Measurements from ENCODE around the gene TRIM31.

The TRIM31 gene

GRCh38 chr6:30129265-30130178 is 16.6 kb upstream of the TRIM31 start:
- peak overlapping the region; percentile 59; the same call in 1 of the 2 replicates for H3K4me2 ChIP-seq (ENCODE audit: low read depth, low read length)
- peaks cover 17% of the 10 kb centered on the region for H3K27me3 ChIP-seq (replicated peaks; ENCODE audit: insufficient read depth, low read length)
- TF ChIP-seq CTCF (IDR thresholded peaks at IDR 0.05; ENCODE audit: low read length) (no peak), EZH2phosphoT487 (IDR thresholded peaks at IDR 0.05; ENCODE audit: low read length) (no peak), EZH2 (optimal IDR thresholded peaks at IDR 0.05; ENCODE audit: low read depth, low read length) (no peak)
- no peak for DNase-seq
- no peaks in the 10 kb centered on the region for H3K36me3 ChIP-seq (replicated peaks; ENCODE audit: insufficient read depth, low read length)
- no peaks in the 10 kb centered on the region for H3K9me3 ChIP-seq (replicated peaks; ENCODE audit: insufficient read depth, low read length)
- no peak overlapping the region for H3K9ac ChIP-seq (ENCODE audit: low read length)
- no peak overlapping the region for H3K27ac ChIP-seq (ENCODE audit: low read length)
- no peaks in the 10 kb centered on the region for H3K79me2 ChIP-seq (ENCODE audit: low read length)
- H3K4me3 ChIP-seq (ENCODE audit: low read length): no peak overlapping the region
- H3K4me1 ChIP-seq (ENCODE audit: low read length): peaks cover 13% of the 10 kb centered on the region
- H2AFZ ChIP-seq (ENCODE audit: low read length): no peak overlapping the region
- no peaks in the 10 kb centered on the region for H4K20me1 ChIP-seq (ENCODE audit: insufficient read depth, low read length)
- no peaks in the 10 kb centered on the region for H3K9me2 ChIP-seq (replicated peaks; ENCODE audit: insufficient read depth, low read length)
- peaks cover 7% of the 10 kb centered on the region; the same call in 1 of the 2 replicates for H3F3A ChIP-seq (ENCODE audit: insufficient read depth, low read length)

DNA sequence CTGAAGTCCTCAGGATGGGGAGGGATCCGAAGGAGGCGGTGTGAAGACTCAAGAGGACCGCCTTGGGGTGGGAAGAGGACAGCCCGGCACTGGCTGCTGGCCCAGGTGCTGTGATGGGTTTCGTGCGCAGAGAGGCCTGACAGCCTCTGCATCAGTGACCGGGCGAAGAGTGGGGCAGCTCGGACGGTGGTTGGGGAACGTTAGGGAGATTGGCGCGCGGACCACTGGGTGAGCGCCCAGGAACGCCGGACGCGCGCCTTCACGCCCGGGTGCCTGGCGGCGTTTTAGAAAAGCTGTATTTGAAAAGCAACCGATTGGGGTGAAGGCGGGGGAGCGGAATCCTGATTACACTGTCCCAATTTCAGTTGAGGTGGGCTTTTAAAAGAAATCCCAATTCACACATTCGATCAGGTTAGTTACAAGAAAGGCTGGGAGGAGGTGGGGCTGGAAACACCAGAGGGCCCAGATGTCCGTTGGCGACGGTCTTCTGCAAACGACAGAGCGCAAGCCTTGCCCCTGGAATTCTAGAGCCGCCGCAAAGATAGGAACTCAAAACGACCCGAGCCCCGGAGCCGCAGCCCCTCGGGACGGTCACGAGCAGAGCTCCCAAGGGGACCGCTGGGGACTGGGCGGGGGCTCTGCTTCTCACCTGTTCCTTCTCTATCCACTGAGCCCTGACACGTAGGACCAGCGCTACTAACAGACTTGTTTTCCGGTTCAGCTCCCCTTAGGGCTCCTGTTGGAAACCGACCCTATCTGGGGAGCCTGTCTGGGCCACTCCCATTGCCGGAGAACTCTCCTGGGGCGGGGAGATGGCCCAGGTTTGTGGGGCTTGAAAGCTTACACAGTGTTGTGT is 14.6 kb upstream of the TRIM31 start:
- Histone ChIP-seq H3K27ac (ENCODE audit: low read length) (no peak overlapping the region), H3K9ac (ENCODE audit: low read length) (no peak overlapping the region), H3K27me3 (replicated peaks; ENCODE audit: insufficient read depth, low read length) (peaks cover 12% of the 10 kb centered on the region), H2AFZ (ENCODE audit: low read length) (no peak overlapping the region), H3K9me3 (replicated peaks; ENCODE audit: insufficient read depth, low read length) (no peaks in the 10 kb centered on the region), H3K36me3 (replicated peaks; ENCODE audit: insufficient read depth, low read length) (no peaks in the 10 kb centered on the region), H4K20me1 (ENCODE audit: insufficient read depth, low read length) (no peaks in the 10 kb centered on the region), H3K4me2 (ENCODE audit: low read depth, low read length) (no peak overlapping the region), H3K4me3 (ENCODE audit: low read length) (no peak overlapping the region), H3K79me2 (ENCODE audit: low read length) (no peaks in the 10 kb centered on the region), H3K4me1 (ENCODE audit: low read length) (peaks cover 13% of the 10 kb centered on the region), H3F3A (ENCODE audit: insufficient read depth, low read length) (peaks cover 7% of the 10 kb centered on the region; the same call in 1 of the 2 replicates), H3K9me2 (replicated peaks; ENCODE audit: insufficient read depth, low read length) (no peaks in the 10 kb centered on the region)
- TF ChIP-seq EZH2 (optimal IDR thresholded peaks at IDR 0.05; ENCODE audit: low read depth, low read length): no peak
- no peak for TF ChIP-seq CTCF (IDR thresholded peaks at IDR 0.05; ENCODE audit: low read length)
- no peak for TF ChIP-seq EZH2phosphoT487 (IDR thresholded peaks at IDR 0.05; ENCODE audit: low read length)
- DNase-seq: no peak

DNA sequence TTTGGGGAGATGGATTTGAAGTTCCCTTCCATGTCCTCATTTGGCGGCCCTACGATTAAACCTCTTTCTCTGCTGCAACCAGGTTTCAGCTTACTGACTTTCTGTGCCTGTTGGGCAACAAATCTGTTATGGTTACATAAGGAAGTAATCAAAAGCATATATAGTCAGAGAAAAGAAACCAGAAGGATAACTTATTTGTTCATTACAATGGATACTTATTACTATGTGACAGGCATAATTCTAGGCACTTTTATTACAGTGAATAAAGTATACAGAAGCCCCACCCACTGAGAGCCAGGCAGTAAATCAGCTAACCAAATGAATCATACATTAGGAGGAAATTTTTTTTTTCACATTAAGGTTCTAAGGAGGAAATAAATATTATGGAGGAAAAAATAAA is 9.6 kb upstream of the TRIM31 start:
- H2AFZ ChIP-seq (ENCODE audit: low read length): no peak overlapping the region
- H3K4me2 ChIP-seq (ENCODE audit: low read depth, low read length): no peak overlapping the region
- H3K27ac ChIP-seq (ENCODE audit: low read length): no peak overlapping the region
- no peaks in the 10 kb centered on the region for H3K4me1 ChIP-seq (ENCODE audit: low read length)
- H3K79me2 ChIP-seq (ENCODE audit: low read length): no peaks in the 10 kb centered on the region
- H3K9me3 ChIP-seq (replicated peaks; ENCODE audit: insufficient read depth, low read length): no peaks in the 10 kb centered on the region
- no peaks in the 10 kb centered on the region for H4K20me1 ChIP-seq (ENCODE audit: insufficient read depth, low read length)
- no peaks in the 10 kb centered on the region for H3K27me3 ChIP-seq (replicated peaks; ENCODE audit: insufficient read depth, low read length)
- no peak for TF ChIP-seq EZH2 (optimal IDR thresholded peaks at IDR 0.05; ENCODE audit: low read depth, low read length)
- TF ChIP-seq CTCF (IDR thresholded peaks at IDR 0.05; ENCODE audit: low read length): no peak
- no peak for TF ChIP-seq EZH2phosphoT487 (IDR thresholded peaks at IDR 0.05; ENCODE audit: low read length)
- H3K4me3 ChIP-seq (ENCODE audit: low read length): no peak overlapping the region
- H3K9me2 ChIP-seq (replicated peaks; ENCODE audit: insufficient read depth, low read length): no peaks in the 10 kb centered on the region
- H3K9ac ChIP-seq (ENCODE audit: low read length): no peak overlapping the region
- H3F3A ChIP-seq (ENCODE audit: insufficient read depth, low read length): no peaks in the 10 kb centered on the region
- no peaks in the 10 kb centered on the region for H3K36me3 ChIP-seq (replicated peaks; ENCODE audit: insufficient read depth, low read length)
- DNase-seq: no peak
